Keratinocyte (primary cell): ENCODE data around the gene MRPL50.

Experiments used
- CTCF ChIP-seq, 3 experiments: IDR thresholded peaks in 1 of 3; conservative IDR thresholded peaks in 1 of 3; optimal IDR thresholded peaks in 1 of 3; 2 replicates in 2 of 3; 3 replicates in 1 of 3; pipeline versions ENCODE3 to v1.5.1; 2011; ENCODE audit warnings: low read length in 3 of 3, mild to moderate bottlenecking in 3 of 3, moderate library complexity in 2 of 3, control low read depth in 1 of 3, inconsistent platforms in 1 of 3; ENCODE audit not compliant: insufficient read depth in 2 of 3; ENCODE audit errors: extremely low read depth in 1 of 3
- EZH2 ChIP-seq: IDR thresholded peaks from one replicate; pipeline ENCODE4 v1.6.1; 2012; ENCODE audit warnings: inconsistent platforms, mild to moderate bottlenecking, low read length, moderate library complexity

- TF ChIP-seq CTCF (optimal IDR thresholded peaks at IDR 0.05 in 1 of 3, IDR thresholded peaks at IDR 0.05 in 1 of 3, conservative IDR thresholded peaks at IDR 0.05 in 1 of 3; ENCODE audit: extremely low read depth in 1 of 3, insufficient read depth in 2 of 3, low read length in 3 of 3) (no peak), EZH2 (no peak)
These were observed 34.8 kb upstream of the MRPL50 start for GRCh38 chr9:101433229-101433628.
